PFSK-1 (cell line): ENCODE measurements around the gene CROCC2.

Experiments
- POLR2AphosphoS5 ChIP-seq: IDR thresholded peaks from 2 replicates; pipeline ENCODE4 v1.6.1; 2012; ENCODE audit warnings: low read depth, mild to moderate bottlenecking, control low read depth, low read length, moderate library complexity
- REST ChIP-seq, 2 experiments: IDR thresholded peaks; 2 replicates each; pipeline versions ENCODE4 v1.6.1 to v1.8.0; 2011 to 2012; ENCODE audit warnings: low read depth in 2 of 2, low read length in 2 of 2, control low read depth in 1 of 2, inconsistent platforms in 1 of 2, mild to moderate bottlenecking in 1 of 2, moderate library complexity in 1 of 2; ENCODE audit not compliant: insufficient read depth in 1 of 2
- TAF1 ChIP-seq: IDR thresholded peaks from 2 replicates; pipeline ENCODE4 v1.6.1; 2012; ENCODE audit warnings: low read length, control low read depth, borderline replicate concordance; ENCODE audit not compliant: insufficient read depth

DNA sequence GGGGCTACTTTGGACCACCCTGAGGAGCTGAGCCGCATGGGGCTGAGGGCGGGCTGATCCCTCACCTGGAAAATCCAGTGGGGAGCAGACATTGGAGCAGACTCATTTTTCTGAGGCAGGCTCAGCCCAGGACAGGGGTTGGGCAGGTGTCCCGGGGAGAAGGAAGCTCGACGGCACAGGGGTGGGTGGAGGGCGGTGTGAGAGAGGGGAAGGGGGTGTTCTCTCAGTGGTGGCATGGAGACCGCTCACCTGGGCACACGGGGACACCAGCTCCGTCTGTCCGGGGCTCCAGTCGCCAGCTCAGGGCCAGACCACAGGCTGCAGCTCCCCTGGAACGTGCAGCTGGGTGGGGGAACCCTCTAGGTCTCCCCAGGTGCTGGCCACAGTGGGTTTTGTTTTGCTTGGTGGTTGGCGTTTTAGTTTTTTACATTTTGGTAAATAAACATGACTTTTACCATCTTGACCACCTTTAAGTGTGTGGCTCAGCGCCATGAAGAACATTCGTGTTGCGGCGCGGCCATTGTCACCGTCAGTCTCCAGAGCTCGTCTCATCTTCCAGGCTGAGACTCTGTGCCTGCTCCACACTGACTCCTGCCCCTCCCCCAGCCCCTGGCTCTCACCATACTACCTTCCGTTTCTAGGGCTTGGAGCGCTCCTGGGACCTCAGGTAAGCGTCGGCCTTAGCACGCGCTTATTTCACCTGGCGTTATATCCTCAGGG is 5.8 kb upstream of the CROCC2 start:
- TF ChIP-seq POLR2AphosphoS5 (no peak), TAF1 (no peak), REST (IDR thresholded peaks at IDR 0.05; ENCODE audit: insufficient read depth in 1 of 2, low read depth in 2 of 2, low read length in 2 of 2) (no peak)
